GM12892 (cell line): ENCODE data around the gene UGT1A10.

ENCODE experiments used
- POLR2A ChIP-seq: IDR thresholded peaks from 2 replicates; pipeline ENCODE4 v1.6.1; 2011; ENCODE audit warnings: low read depth, low read length, control low read depth
- POLR2AphosphoS5 ChIP-seq: IDR thresholded peaks from 2 replicates; pipeline ENCODE4 v1.6.1; 2011; ENCODE audit warnings: low read depth, low read length, control low read depth
- TAF1 ChIP-seq: IDR thresholded peaks from 2 replicates; pipeline ENCODE4 v1.6.1; 2011; ENCODE audit warnings: low read depth, mild to moderate bottlenecking, control low read depth, low read length, borderline replicate concordance

DNA sequence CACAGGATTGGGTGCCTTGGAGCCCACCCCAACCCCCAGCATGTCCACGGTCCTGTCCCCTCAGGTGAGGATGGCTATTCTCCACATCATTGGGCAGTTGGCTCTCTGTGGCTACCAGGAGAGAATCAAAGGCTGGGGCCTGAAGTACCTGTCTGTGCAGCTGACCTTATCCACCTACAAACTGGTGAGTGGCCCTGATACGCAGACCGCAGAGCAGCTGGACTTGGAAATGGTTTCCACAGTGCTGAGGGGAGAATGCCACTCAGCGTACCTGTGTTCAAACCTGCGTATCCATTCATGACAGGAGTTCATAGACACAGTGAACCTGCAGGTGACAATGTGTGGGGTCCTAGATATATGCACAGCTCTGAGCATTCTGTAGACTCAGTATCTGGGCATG lies 163.5 kb downstream of the UGT1A10 start:
- TF ChIP-seq POLR2A (no peak), TAF1 (no peak), POLR2AphosphoS5 (no peak)
